K562 (cell line): ENCODE measurements around the gene SPINK9.

Experiments used
- ATF6 ChIP-seq: sonication (generic); formaldehyde crosslinking; IDR thresholded peaks from 2 replicates; pipeline ENCODE4 v1.4.0; 2020; ENCODE audit warnings: mild to moderate bottlenecking, missing genetic modification reagents
- BCLAF1 ChIP-seq, 2 experiments: fragments of 450-650 bp in 1 of 2; IDR thresholded peaks; 2 replicates each; pipeline ENCODE4 v1.6.1; 2011 to 2017; ENCODE audit warnings: low read depth in 2 of 2, antibody characterized with exemption in 1 of 2, borderline replicate concordance in 1 of 2, low read length in 1 of 2, mild to moderate bottlenecking in 1 of 2, mixed read lengths in 1 of 2; ENCODE audit not compliant: control insufficient read depth in 1 of 2
- COPS2 ChIP-seq: fragments of 450-650 bp; conservative IDR thresholded peaks from 2 replicates; pipeline ENCODE4 v1.6.1; 2016; ENCODE audit warnings: mild to moderate bottlenecking, moderate library complexity
- CTCF ChIP-seq, 3 experiments: IDR thresholded peaks in 2 of 3; conservative IDR thresholded peaks in 1 of 3; 2 replicates each; pipeline ENCODE4 v1.5.1; 2011 to 2012; ENCODE audit warnings: low read length in 3 of 3, mild to moderate bottlenecking in 3 of 3, control low read depth in 2 of 3, improper control_type of control experiment in 1 of 3, inconsistent platforms in 1 of 3, low read depth in 1 of 3, mixed read lengths in 1 of 3, moderate library complexity in 1 of 3; ENCODE audit not compliant: insufficient read depth in 2 of 3
- HSF4 ChIP-seq: fragments of 250-450 bp; sonication (Bioruptor Pico); IDR thresholded peaks from 2 replicates; pipeline ENCODE4 v2.1.2; 2022; ENCODE audit warnings: mild to moderate bottlenecking, moderate library complexity, borderline replicate concordance
- USF1 ChIP-seq: sonication (generic); formaldehyde crosslinking; IDR thresholded peaks from 2 replicates; pipeline ENCODE4 v1.9.0; 2022; ENCODE audit warnings: mild to moderate bottlenecking, missing genetic modification reagents
- YY1 ChIP-seq, 3 experiments: IDR thresholded peaks; 2 replicates each; pipeline ENCODE4 v1.6.1; 2011; ENCODE audit warnings: low read length in 2 of 3, mild to moderate bottlenecking in 2 of 3, moderate library complexity in 2 of 3, borderline replicate concordance in 1 of 3, control low read depth in 1 of 3, low read depth in 1 of 3; ENCODE audit not compliant: insufficient read depth in 3 of 3, insufficient replicate concordance in 2 of 3, control insufficient read depth in 1 of 3, insufficient read length in 1 of 3; ENCODE audit errors: extremely low read depth in 1 of 3
- ZBTB8A ChIP-seq: fragments of 450-650 bp; IDR thresholded peaks from 2 replicates; pipeline ENCODE4 v1.6.1; 2018; ENCODE audit warnings: mild to moderate bottlenecking, moderate library complexity; ENCODE audit not compliant: partially characterized antibody

GRCh38 chr5:148335259-148335658, at the start of gene SPINK9:
- TF ChIP-seq COPS2 (no peak), ATF6 (CRISPR knock-in tag) (no peak), USF1 (no peak), CTCF (IDR thresholded peaks at IDR 0.05 in 2 of 3, conservative IDR thresholded peaks at IDR 0.05 in 1 of 3; ENCODE audit: insufficient read depth in 2 of 3, low read depth in 1 of 3, low read length in 3 of 3) (no peak), BCLAF1 (IDR thresholded peaks at IDR 0.05; ENCODE audit: borderline replicate concordance in 1 of 2, control insufficient read depth in 1 of 2, low read depth in 2 of 2, low read length in 1 of 2) (no peak), YY1 (IDR thresholded peaks at IDR 0.05; ENCODE audit: borderline replicate concordance in 1 of 3, control insufficient read depth in 1 of 3, extremely low read depth in 1 of 3, insufficient read depth in 3 of 3, insufficient read length in 1 of 3, insufficient replicate concordance in 2 of 3, low read depth in 1 of 3, low read length in 2 of 3) (no peak), HSF4 (CRISPR knock-in tag) (no peak), ZBTB8A (no peak)
